T1000 (cell line): ENCODE measurements around the gene AK2.
"Not testable (repeated sequence)": the region's sequence is repeated elsewhere in the genome, so short reads cannot be mapped to it uniquely, and the experiment has no call there.

Source experiments
- DNase-seq: peaks from one replicate; lab custom pipeline; 2025; ENCODE audit warnings: mixed read lengths; lab: John Stamatoyannopoulos, UW

Gene AK2

GRCh38 chr1:32998997-32999396 is 37.7 kb downstream of the AK2 start:
- DNase-seq = no peak

DNA sequence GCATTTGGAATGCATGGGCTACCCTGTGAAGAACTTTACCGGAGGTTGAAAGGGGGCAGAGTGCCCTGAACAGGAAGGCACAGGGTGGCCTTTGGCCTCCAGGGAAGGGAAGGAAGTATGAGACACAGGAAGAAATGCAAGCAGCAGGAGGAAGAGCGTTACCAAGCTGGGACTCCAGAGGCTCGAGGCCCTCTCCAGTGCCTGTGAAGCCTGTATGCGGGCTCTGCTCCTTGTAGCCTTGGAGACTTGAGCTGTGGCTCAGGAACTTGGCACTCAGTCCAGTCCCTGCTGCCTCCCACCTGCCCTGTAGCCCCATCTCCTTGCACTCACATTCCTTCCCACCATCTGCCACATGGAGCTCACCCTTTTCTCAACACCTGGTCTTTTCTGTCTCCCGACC is 38.6 kb downstream of the AK2 start:
- no peak for DNase-seq

DNA sequence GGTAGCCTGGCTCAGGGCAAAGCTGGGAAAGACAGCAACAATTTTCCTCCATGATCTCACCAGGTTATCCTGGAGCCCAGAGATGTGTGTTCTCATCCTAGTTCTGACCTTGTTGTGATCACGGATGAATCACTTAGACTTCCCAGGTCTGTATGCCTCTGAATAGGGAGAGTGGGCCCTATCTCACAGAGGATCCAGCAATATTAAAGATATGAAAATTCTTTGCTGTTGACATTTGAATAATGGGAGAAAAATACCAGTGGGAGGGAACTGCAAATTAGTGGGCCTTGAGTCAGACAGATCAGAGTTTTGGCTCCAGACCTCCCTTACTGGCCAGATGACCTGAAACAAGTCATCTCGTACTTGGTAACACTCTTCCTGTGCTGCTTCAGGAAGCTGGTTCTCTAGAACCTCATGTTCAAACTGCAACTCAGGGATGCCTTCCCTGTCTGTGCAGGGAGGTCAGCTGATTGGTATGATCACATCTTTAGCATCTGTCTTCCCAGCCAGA is 39.2 kb downstream of the AK2 start:
- no peak for DNase-seq

GRCh38 chr1:32993324-32993636 is 43.4 kb downstream of the AK2 start:
- not testable (repeated sequence) for DNase-seq

DNA sequence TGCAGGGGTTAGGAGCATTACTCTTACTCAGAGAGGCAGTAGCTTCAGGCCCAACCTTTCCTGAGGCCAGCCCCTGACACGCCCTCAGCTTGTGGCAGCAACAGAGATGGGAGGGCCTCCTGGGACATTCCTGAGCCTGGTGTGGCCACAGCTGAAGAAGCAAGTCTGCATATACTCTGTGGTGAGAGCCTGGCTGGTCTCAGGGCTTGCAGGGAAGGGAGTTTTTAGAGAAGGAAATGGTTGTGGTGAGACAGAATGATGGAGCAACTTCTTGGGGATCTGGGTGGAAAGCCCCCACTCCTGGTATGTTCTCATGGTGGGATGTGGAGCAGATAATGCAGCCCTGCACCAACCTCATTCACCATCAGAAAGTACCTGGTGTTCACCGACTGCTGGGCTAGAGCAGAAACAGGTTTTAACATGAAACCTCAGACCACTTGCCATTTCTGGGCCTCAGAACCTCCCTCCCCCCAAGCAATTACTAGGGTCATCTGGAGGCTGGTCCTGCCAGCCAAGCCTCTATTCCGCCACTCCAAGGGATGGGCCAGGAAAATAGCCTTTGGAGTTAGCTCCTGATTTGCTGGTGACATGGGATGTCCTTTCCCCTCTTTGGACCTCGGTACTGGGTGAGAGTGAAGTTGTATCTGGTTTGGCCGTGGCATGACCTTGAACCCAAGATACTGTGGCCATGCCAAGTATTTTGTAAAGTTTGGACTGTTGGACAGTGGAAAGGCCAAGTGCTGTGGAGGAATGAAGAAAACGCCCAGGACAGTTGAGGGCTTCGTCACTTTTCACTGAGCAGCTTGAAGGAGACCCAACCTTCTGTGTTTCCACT is 44.0 kb downstream of the AK2 start:
- peak; percentile 84 for DNase-seq

GRCh38 chr1:32991819-32992488 is 44.7 kb downstream of the AK2 start:
- no peak for DNase-seq

GRCh38 chr1:32991386-32991785 is 45.3 kb downstream of the AK2 start:
- peak; percentile 20 for DNase-seq

DNA sequence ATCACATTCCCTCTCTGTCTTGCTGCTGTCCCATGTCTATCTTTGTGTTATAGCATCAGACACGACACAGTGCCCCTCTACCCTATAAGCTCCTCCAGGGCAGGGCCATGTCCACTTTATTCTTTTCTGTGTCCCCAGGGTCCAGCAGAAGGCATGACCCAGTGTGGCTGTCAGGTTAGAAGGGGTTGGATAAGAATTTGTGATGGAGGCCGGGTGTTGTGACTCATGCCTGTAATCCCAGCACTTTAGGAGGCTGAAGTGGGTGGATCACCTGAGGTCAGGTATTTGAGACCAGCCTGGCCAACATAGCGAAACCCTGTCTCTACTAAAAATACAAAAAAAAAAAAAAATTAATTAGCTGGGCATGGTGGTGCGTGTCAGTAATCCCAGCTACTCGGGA is 45.8 kb downstream of the AK2 start:
- no peak for DNase-seq

DNA sequence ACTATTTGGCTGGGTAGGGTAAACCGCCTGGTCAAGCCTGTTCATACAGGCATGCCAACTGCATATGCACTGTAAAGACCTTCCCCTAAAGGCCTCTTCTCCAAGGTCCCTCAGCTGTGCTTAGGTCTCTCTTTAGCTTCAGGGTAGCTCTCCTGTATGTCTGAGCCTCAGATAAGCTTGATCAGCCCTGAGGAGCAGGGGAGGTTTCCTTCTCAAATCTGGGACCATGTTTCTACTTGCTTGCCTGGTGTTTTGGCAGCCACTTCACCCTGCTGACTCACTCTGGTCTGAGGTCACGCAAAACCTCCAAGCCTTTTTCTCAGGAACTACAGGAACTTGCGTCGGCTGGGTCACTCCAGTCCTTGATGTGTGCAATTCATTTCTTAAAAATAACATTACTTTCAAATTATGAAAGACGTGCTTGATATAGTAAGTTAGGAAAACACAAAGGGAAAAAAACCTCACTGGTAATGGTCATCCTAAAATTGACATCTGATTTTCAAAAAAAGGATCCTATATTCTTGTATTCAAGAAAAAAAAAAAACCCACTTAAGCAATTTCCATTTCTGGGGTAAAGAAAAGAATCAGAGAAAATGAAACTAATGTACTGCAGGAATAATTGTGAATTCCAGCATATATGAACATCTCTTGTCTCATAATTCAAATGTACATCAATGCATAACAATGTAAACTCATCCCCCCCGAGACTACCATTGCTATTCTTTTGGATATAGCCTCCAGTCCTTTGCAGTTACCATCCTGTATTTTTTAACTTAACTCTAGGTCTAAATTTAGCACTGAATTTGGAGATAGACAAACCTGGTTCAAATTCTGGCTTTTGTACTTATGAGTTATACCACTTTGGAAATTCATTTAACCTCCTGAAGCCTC is 47.3 kb downstream of the AK2 start:
- DNase-seq = peak; percentile 41

DNA sequence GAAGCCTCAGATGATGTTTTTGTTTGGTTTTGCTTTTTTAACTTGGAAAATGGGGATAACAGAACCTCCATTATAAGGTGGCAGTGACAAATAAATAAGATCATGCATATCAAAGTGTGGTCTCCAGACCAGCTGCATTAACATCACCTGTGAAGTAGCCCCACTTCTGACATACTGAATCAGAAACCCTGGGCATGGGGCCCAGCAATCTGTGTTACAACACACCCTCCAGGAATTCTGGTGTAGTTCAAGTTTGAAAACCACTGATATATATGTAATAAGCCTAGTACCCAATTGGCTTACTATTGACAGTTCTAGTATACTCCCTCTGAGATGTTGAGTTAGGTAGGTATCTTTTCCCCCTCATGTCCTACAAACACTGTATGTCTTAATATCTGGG is 48.0 kb downstream of the AK2 start:
- DNase-seq = no peak

GRCh38 chr1:32985226-32985625 is 51.5 kb downstream of the AK2 start:
- DNase-seq = no peak

GRCh38 chr1:32984455-32985171 is 52.1 kb downstream of the AK2 start:
- DNase-seq = no peak

DNA sequence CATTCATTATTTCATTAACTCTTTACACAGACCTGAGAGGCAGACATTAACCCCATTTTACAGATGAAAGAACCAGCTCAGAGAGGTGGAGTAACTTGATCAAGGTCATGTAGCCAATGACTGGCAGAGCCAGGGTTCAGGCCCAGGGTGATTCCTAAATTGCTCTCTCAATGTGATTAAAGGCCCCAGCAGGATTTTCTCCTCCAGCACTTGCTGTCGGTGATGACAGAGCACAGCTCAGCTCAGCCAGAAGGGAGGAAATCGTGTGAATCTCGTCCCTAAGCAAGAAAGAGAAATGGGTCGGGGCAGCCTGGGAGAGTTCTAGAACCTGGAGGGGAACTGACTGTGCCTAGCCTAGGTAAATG is 52.6 kb downstream of the AK2 start:
- DNase-seq = no peak

DNA sequence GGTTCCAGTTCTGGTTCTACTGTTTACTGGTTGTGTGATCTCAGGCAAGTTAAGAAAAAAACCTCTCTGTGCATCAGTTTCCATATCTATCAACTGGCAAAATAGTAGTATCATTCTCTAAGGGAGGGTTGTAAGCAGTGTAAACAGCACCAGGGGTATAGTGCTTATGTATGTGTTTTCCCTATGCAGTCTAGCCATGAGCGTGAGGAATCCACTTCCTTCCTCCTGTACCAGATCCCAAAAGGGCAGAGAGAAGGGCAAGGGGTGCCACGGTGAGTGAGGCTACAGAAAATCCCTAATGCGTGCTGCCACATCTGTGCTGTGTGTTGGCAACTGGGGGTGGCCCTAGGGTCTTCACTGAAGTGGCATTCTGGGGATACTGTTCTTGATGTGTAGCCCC is 53.7 kb downstream of the AK2 start:
- no peak for DNase-seq

DNA sequence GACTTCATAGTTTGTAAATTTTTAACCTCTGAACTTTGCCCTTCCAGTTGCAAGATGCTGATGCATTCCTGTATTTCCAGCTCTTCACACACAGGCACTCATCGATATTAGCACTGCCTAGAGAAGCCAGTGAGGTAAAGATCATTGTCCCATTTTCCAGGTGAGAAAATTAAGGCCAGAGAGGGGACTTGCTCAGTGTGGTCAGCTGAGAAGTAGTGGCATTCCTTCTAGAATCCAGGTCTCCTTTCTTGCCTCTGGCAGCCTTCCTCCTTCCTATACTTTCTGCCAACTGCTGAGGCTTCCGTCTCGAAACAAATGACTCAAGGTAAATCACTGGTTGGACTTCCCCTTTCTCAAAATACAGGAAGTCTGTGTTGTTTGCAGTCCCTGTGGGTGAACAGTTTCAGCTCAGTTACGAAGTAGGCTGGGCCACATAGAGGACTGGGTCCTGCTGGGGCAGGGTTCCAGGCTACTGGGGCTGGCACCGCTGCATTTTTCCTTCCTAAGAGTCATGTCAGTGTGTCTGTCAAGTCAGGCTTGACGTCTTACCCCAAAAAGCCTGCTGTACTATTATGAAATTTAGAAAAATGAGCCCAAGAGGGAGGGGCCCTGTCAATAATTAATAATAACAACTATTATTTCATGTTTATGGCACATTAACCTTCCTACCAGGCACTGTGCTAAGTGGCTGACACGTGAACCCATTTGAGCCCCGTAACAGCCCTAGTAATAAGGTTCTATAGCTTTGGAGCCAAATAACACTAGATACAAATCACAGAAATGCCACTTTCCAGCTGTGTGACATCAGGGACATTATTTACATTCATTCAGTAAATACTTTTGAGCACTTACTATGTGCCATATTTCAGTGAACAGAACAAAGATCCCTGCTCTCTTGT is 55.4 kb downstream of the AK2 start:
- peak; percentile 30 for DNase-seq

GRCh38 chr1:32980080-32980479 is 56.6 kb downstream of the AK2 start:
- no peak for DNase-seq

DNA sequence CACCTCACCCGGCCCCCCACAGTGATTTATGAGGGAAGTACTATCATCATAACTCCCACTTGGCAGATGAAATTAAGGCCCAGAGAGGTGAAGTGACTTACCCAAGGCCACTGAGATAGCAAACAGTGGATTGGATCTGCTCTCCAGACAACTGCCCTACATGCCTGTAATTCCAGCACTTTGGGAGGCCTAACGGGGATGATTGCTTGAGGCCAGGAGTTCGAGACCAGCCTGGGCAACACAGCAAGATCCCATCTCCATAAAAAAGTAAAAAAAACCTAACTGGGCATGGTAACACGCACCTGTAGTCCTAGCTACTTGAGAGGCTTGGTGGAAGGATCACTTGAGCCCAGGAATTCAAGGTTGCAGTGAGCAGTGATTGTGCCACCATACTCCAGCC is 57.8 kb downstream of the AK2 start:
- no peak for DNase-seq

- DNase-seq = no peak
Observed at GRCh38 chr1:32977546-32978087, 59.1 kb downstream of the AK2 start.

DNA sequence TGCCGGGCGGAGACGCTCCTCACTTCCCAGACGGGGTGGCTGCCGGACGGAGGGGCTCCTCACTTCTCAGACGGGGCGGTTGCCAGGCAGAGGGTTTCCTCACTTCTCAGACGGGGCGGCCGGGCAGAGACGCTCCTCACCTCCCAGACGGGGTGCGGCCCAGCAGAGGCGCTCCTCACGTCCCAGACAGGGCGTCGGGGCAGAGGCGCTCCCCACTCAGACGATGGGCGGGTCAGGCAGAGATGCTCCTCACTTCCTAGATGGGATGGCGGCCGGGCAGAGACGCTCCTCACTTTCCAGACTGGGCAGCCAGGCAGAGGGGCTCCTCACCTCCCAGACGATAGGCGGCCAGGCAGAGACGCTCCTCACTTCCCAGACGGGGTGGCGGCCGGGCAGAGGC is 61.6 kb downstream of the AK2 start:
- DNase-seq = not testable (repeated sequence)

DNA sequence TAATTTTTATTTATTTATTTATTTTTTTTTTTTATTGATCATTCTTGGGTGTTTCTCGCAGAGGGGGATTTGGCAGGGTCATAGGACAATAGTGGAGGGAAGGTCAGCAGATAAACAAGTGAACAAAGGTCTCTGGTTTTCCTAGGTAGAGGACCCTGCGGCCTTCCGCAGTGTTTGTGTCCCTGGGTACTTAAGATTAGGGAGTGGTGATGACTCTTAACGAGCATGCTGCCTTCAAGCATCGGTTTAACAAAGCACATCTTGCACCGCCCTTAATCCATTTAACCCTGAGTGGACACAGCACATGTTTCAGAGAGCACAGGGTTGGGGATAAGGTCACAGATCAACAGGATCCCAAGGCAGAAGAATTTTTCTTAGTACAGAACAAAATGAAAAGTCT is 63.2 kb downstream of the AK2 start:
- not testable (repeated sequence) for DNase-seq
